ENCODE data around the gene PDE6G. TPM values are rescaled to one million over a fixed set of nuclear protein-coding genes. Genes with fewer than 3 reads are reported as not detected.

PDE6G gene
- total and polyA plus RNA-seq, 2 donors (not counting 3 experiments of a cell fraction or from before 2014, with no cell fraction given) = 1.8 to 3.7 TPM

DNA sequence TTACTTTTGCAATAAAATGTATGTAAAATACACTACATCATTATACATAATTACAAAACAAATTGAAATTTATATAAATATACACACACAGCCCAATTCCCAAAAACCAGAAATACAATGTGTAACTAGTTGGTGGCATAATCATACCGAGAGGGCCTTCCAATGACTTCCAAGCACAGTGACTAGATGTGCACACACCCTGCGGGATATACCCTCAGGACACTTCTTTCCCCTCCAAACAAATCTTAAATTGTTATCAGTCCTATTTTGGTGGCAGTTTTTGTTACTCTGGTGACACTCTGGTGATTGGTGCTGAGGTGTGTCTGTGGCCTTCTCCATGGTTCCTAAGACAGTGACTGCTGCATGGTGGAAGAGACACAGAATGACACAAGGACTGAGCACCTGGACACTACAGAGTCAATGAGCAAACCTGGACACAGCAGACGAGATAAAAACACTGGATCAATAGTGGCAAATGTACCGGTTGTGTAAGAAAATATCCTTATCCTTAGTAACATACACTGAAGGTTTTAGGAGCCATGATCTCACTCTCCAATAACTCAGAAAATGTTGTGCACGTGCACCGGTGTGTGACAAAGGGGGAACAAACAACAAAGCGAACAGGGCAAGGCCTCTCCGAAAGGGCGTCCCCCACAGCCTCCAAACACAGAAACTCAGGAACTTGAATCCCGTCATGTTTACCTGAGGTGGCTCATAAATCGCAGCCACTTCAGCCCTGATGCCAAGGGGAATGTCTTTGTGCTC, 52.3 kb downstream of the PDE6G start:
- DNase-seq (ENCODE audit: low read depth, low spot score) = no peak
- Histone ChIP-seq H3K4me2 (ENCODE audit: insufficient read depth, low read length) (no peak overlapping the region), H3K9ac (replicated peaks; ENCODE audit: extremely low read depth, insufficient read depth, low read length) (no peak overlapping the region), H3K9me3 (replicated peaks; ENCODE audit: control insufficient read depth, insufficient read depth, low read length) (no peaks in the 10 kb centered on the region), H3K9me1 (replicated peaks; ENCODE audit: control insufficient read depth, extremely low read depth, insufficient read depth, low read length) (no peaks in the 10 kb centered on the region), H3K27ac (ENCODE audit: insufficient read depth, low read depth, low read length) (no peak overlapping the region), H3K4me3 (replicated peaks in 1 of 3; ENCODE audit: insufficient read depth in 1 of 3, low read depth in 1 of 3, low read length in 3 of 3) (no peak overlapping the region), H3K4me1 (ENCODE audit: control insufficient read depth, extremely low read depth, insufficient read depth, low read length) (peaks cover 6% of the 10 kb centered on the region), H3K27me3 (ENCODE audit: control insufficient read depth in 2 of 2, insufficient read depth in 2 of 2, low read length in 2 of 2) (no peaks in the 10 kb centered on the region), H3K79me2 (ENCODE audit: control insufficient read depth, insufficient read depth, low read length) (peaks cover 24% of the 10 kb centered on the region), H3K36me3 (ENCODE audit: control insufficient read depth in 2 of 2, extremely low read depth in 1 of 2, insufficient read depth in 2 of 2, low read length in 2 of 2) (peaks cover 33% of the 10 kb centered on the region in 2 experiments), H2AFZ (ENCODE audit: low read depth, low read length) (no peak overlapping the region), H4K20me1 (replicated peaks; ENCODE audit: control insufficient read depth, extremely low read depth, insufficient read depth, low read length) (peaks cover 5% of the 10 kb centered on the region)
- ChIA-PET POLR2A (no interaction called here), CTCF (interaction anchor here (0.8 kb wide), 1 partner anchor 25 kb away, joined by 3 read pairs; no protein-coding TSS in a partner anchor)
- no peak for FAIRE-seq
- dilution Hi-C loops (cut with MboI; ENCODE audit: extremely low pct_ligation_motif_present, low sequenced_read_pairs) = no loop called here
- BruUV-seq (replicated peaks) = no TSS peak
- intact Hi-C loops (cut with micrococcal nuclease) = loop anchor here (5.0 kb wide), 1 partner anchor 37 kb away; no protein-coding TSS in a partner anchor
- TF ChIP-seq, protein P1, sequence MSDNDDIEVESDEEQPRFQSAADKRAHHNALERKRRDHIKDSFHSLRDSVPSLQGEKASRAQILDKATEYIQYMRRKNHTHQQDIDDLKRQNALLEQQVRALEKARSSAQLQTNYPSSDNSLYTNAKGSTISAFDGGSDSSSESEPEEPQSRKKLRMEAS (IDR thresholded peaks at IDR 0.05; ENCODE audit: insufficient read depth, insufficient read length) = no peak
- no peak for TF ChIP-seq JUN (IDR thresholded peaks at IDR 0.05; ENCODE audit: borderline replicate concordance, insufficient read depth, insufficient read length, low read depth)
- no peak for TF ChIP-seq MYC (IDR thresholded peaks at IDR 0.05; ENCODE audit: low read depth, low read length)
- TF ChIP-seq GATA2 (IDR thresholded peaks at IDR 0.05; ENCODE audit: insufficient read depth, insufficient read length, low read depth, low read length) = no peak
- TF ChIP-seq EZH2 (IDR thresholded peaks at IDR 0.05; ENCODE audit: borderline replicate concordance, low read depth, low read length, severe bottlenecking) = no peak
- TF ChIP-seq POLR2AphosphoS5 (IDR thresholded peaks at IDR 0.05; ENCODE audit: insufficient read depth, low read depth, low read length) = no peak
- TF ChIP-seq FOS (IDR thresholded peaks at IDR 0.05; ENCODE audit: borderline replicate concordance, insufficient read depth, low read length) = no peak
- TF ChIP-seq, protein P2, sequence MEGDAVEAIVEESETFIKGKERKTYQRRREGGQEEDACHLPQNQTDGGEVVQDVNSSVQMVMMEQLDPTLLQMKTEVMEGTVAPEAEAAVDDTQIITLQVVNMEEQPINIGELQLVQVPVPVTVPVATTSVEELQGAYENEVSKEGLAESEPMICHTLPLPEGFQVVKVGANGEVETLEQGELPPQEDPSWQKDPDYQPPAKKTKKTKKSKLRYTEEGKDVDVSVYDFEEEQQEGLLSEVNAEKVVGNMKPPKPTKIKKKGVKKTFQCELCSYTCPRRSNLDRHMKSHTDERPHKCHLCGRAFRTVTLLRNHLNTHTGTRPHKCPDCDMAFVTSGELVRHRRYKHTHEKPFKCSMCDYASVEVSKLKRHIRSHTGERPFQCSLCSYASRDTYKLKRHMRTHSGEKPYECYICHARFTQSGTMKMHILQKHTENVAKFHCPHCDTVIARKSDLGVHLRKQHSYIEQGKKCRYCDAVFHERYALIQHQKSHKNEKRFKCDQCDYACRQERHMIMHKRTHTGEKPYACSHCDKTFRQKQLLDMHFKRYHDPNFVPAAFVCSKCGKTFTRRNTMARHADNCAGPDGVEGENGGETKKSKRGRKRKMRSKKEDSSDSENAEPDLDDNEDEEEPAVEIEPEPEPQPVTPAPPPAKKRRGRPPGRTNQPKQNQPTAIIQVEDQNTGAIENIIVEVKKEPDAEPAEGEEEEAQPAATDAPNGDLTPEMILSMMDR (IDR thresholded peaks at IDR 0.05; ENCODE audit: extremely low read depth in 1 of 2, insufficient read depth in 1 of 2, low read depth in 1 of 2, low read length in 2 of 2) = no peak
- TF ChIP-seq POLR2A (IDR thresholded peaks at IDR 0.05; ENCODE audit: low read depth, low read length) = no peak

Data from endothelial cell of umbilical vein (primary cell).